GM19455 (cell line): Measurements from ENCODE around the gene TMEM54.

Source experiments
- ATAC-seq: cut with Tn5 transposase; IDR thresholded peaks from one replicate; pipeline ENCODE4 v1.9.1; 2021; ENCODE audit not compliant: unreplicated experiment

TMEM54 gene, protein sequence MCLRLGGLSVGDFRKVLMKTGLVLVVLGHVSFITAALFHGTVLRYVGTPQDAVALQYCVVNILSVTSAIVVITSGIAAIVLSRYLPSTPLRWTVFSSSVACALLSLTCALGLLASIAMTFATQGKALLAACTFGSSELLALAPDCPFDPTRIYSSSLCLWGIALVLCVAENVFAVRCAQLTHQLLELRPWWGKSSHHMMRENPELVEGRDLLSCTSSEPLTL

DNA sequence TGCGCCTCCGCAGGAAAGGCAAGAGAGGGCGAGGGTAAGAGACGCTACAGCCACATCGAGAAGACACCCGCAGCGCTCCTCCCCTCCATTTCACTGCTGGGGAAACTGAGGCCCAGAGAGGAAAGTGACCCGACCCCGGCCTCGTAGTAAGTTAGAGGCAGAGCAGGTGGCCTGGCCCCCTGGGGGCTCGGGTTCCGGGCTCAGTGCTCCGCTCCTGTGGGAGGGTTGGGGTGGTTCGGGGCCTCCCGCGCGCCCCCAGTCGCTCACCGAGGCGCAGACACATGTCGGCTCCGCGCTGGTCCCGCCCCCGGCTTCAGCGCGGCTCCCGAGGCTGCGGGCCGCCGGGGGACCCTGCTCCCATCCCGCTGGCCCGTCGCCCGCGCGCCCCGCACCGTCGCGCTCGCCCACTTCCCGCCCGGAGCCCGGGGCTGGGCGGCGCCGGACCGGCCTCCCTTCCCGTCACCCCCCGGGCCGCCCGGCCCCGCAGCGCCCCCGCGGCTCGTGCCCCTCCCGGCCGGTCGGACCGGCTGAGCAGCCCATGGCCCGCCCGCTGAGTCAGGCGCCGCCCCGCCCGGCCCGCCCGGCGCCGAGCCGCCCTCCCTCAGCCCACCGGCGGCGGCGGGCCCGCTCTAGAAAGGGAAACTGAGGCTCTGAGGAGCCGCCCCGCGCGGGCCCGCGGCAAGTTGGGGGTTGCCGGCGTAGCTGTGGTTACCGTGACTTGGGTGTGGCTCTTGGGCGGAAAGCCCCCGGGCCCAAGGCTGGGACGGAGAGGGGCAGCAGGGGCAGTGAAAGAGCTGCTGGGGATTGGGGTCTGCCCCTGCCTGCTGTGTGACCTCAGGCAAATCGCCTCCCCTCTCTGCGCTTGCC is at the start of gene TMEM54:
TSS of gene TMEM54 (minus strand) at position 434 of the 867 bp plus-strand sequence. CDS start at position 283, 151 bp downstream.
- no peak for ATAC-seq

DNA sequence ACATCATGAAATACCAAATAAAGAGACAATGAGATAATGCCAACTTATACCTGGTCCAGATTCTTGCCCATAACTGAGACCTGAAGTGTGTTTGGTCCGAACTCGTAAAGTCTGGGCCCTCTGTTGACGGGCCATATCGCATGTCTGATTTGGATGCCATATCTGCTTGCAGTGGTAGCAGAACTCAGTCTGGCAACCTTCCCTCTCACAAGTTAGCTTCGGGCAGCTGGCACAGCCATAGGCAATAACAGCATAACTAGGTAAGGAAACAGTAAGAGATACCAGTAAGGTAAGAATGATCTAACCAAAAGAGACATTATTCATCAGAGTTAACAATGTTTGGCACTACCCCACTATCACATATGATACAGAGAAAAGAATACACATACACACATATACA is 48.3 kb upstream of the TMEM54 start:
- ATAC-seq, result no peak

DNA sequence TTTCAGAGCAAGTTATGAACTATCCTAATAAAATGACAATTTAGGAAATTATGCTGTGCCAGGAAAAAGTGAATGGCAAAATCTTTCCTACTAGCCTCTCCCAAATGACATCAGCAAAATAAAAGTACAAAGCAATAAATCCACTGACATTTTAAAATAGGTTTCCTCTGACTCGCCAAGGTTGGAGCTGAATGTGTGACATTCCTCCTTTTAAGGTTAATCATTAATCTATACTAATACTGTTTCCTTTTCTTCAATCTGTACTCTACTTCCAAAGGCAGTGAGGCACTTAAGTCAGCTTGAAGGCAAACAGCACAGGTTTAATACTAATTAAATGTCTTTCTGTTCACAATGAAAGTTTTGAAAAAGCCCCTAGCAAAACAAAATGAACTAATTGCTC is 47.7 kb upstream of the TMEM54 start:
- ATAC-seq, result no peak

DNA sequence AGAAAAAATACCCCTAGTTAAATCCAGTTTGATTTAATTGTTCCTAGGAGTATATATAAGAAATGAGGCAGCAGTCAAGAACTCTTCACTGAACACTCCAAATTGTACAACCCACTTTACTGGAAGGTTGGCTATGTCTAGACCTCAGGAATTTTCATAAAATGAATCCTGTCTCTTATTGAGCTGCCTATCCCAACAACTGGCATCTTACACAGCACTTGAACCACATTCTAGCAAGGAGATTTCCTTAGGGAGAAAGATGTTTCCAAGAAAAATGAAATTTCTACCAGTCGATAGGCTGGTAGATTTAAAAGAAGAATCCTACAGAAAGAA is 47.2 kb upstream of the TMEM54 start:
- ATAC-seq, result no peak

DNA sequence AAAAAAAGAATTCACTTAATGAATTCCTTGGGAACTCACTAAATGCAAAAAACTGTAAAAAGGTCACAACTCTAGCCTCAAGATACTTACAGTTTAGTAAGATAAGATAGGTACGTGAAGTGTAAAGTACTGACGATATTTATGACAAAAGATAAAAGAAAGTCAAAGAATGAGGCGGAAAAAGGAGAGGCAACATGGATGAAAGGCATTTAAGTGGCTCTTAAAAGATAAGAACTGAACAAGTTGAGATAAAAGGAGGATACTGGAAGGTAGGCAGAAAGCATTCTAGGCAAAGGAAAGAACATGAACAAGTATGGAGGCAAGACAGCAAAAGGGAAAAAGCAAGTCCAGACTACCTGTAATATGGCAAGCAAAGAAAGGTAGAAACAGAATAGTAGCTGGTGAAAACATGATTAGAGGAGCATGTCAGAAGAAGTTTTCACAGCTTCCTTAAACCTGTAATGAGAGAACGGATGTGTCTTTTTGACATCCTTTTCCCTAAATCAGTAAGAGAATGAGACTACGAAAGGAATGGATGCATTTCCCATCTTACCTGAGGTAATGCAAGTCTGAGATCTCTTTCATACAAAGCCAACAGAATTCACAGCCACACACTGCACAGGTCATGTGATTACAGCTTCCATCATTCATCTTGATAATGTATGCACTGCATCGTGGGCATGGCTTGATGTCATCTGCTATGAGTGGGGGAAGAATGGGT is 46.6 kb upstream of the TMEM54 start:
- no peak for ATAC-seq

DNA sequence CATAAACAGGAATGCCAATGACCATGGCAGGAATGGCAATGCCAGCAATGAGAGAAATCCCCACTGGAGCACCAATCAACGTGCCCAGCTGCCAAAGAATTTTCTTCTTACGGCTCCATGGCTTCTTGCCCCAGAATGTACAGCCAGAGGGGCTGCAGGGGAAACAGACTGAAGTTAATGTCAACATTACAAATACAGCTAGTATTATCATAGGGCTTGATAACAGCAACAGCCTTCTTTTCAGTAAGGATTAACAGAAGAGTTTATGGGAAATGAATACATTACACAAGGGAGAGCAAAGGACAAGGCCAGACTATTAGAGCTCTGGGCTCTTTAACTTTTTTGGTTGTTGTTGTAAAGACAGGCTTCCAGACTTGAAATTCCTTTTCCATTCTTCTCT is 45.2 kb upstream of the TMEM54 start:
- no peak for ATAC-seq

DNA sequence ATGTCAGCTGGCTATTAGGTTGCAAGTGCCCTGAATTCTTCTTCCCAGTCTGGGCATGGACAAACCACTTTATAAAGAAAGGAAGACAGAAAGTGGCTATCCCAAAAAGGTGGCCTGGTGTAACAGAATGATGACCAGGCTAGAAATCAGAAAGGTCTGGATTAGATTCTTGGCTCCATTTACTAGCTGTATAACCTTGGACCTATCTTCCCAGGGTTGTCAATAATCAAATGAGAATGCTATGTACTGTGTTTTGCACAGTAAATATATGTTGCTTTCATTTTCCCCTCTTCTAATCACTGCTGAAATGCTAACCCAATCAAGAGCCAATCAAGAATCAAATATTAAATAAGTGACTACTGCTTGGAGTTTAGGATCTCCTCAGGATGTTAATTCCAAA is 43.0 kb upstream of the TMEM54 start:
- ATAC-seq, result no peak

DNA sequence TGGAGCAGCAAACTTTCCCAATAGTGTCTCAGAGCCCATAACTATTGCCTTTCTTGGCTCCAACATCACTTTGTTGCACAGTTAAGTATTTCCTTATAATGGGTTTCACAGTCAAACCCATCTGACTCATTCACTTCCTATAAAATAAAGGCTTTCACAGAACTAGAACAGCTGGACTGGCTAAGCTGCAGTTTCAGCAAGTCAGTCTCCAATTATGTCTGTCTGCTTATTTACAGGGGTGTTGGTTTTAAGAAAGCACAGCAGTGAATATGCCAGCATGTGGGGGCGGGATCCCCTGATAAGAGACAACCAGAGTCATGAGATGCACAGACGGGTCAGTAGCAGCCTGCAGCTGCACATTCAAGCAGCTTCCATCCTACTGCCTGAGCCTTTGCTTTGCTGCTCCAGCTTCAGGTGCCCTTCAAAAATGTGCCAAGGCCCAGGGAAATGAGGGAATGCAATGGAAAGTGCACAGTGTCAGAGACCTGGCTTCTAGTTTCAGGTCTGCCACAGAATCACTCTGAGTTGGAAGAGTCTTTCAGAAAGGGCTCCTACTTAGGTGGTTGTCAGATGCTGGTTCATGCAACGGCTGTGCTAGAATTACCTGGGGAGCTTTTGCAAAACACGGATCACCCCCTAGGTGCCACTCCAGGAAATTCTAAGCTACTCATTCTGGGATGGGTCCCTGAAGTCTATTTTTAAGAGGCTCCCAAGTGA is 38.6 kb upstream of the TMEM54 start:
- ATAC-seq, result no peak

DNA sequence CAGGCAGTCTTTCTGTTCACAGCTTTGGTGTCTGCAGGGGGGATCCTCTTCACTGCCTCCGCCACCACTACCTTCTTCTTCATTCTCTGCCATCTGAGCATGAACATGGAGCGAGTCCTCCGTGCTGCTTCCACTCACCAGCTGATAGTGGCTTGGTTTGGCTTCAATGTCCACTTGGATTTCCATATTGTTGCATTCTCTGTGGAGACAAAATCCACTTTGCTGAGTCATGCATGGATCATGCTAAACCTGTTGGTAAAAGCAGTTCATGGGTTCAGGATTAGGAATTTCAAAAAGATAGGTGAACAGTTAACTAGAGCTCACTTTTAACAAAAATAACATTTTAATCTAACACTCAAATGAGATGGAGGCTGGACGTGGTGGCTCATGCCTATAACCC is 35.9 kb upstream of the TMEM54 start:
- ATAC-seq, result no peak

DNA sequence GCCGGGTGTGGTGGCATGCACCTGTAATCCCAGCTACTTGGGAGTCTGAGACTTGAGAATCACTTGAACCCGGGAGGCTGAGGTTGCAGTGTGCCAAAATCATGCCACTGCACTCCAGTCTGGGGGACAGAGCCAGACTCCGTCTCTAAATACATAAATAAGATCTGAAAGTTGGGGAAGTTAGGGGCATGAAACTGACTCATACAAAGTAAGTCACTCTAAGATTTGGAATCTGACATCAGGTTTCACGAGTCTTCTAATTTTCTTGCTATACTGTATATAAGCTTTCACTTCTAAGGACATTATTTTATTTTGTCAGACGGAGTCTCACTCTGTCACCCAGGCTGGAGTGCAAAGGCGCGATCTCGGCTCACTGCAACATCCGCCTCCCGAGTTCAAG is 33.3 kb upstream of the TMEM54 start:
- ATAC-seq, result no peak

DNA sequence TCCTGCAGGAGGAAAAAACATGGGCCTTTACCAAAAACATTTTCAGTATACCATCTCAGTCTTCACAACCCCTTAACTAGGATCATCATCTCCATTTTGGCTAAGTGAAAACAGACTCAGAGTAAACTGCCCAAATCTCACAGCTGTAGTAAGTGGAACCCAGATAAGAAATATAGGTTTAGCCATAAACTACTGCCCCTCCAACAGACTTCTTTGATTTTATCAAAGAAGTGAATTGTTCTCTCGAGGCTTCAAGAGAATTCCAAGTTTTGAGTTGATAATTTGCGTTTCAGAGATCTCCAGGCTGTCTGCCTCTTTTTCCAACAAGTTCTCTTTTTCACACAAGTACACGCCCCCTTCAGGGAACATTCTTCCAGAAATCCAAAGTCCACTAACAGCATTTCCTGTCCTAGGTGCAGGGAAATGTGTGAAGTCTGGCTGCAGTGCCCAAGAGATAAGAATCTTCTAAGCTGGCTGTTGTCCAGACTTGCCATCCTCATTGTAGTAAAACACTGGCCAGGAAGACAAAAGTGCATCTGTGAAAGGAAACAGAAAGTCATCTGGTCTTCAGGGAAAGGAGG is 32.6 kb upstream of the TMEM54 start:
- ATAC-seq, result no peak

DNA sequence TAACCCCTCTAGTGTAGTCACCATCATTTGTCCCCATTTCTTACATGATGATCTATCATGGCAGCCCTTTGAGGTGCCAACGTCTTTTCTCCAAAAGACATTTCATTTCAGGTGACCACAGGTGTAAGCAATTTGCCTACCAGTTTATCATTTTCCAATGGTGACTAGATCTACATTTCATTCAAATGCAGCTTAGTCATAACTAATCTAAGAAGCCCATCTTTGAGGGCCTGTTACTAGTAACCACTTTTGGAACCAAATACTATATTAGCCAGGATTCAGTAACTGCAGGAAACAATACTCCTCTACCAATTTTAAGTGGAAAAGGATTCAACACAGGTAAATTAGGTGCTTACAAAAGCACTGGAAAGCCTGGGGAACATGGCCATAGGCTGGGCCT is 30.6 kb upstream of the TMEM54 start:
- ATAC-seq, result no peak

DNA sequence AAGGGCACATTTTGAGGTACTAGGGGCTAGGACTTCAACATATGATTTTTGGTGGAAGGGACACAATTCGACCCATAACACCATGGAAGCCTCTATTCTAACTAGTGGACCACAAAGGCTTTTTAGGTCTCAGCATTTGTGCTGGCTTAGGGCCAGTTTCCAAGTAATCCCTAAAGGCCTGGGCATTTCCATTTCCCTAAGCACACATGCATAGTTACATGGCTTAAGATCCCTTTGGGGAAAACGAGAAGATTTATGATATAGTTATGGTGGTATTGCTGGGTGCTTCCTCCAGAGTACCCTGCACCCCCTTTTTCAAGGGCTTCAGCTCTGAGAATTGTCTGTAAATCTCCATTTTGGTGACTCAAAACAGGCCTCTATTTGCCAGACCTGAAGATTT is 28.2 kb upstream of the TMEM54 start:
- no peak for ATAC-seq

DNA sequence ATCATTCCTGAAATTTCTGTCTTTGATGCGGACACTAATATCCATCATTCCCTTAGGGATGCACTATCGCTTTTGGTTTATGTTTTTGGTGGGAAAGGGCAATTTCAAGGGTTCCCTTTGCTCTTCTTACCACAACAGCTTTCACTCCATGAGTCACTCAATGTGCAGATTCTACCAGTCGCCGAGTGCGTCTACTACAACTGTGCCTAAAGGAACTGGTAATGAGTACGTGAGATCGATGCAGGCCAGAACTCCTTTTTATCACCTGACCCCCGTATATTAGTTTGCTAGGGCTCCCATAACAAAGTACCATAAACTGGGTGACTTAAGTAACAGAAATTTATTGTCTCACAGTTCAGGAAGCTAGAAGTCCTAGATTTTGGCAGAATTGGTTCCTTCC is 27.5 kb upstream of the TMEM54 start:
- ATAC-seq, result no peak

DNA sequence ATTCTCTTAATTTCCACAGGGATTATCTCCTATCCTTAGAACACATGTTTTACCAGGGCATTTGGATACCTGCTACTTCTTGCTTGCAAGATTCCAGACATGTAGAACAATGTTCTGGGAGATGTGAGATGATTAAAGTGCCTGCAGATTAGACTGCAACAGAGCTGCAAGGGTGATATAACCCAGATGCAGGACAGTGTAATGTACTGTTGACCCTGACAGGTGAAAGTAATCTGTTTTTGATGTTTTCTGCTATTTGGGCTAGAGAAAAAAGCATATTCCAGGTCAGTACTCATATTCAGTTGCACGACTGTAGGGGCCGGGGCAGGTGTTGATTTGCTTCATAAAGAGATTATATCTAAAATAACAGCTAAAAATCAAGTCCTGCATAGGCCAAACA is 27.1 kb upstream of the TMEM54 start:
- no peak for ATAC-seq

DNA sequence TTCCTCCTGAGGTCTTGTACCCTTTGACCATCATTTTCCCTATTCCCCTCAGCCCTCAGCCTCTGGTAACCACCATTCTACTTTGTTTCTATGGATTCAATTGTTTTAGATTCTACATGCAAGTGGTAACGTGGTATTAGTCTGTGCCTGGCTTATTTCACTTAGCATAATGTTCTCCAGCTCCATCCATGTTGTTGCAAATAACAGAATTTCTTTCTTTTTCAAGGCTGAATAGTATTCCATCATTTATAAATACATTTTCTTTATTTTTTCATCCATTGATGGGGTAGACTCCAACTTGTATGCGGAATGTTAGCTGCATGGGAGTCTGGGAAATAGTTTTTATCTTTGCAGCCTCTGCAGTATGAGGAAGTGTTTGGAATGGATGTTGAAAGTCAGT is 26.3 kb upstream of the TMEM54 start:
- no peak for ATAC-seq

DNA sequence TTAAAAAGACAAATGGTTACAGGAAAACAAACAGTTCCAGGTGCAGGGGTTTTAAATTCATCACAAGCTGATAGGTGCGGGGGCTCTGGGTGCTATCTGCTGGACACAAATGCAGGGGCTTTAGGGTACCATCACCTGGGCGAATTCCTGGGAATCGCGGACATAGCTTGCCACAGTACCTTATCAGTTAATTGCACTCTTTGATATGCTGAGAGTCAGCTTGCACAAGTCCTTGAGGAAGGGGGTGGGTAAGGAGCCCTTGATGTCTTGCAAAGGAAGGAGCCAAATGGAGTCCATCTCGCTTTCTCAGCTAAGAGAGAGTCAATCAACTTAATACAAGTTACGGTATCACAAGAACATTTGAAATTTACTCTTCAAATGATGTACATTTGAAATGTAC is 25.4 kb upstream of the TMEM54 start:
- ATAC-seq, result no peak

DNA sequence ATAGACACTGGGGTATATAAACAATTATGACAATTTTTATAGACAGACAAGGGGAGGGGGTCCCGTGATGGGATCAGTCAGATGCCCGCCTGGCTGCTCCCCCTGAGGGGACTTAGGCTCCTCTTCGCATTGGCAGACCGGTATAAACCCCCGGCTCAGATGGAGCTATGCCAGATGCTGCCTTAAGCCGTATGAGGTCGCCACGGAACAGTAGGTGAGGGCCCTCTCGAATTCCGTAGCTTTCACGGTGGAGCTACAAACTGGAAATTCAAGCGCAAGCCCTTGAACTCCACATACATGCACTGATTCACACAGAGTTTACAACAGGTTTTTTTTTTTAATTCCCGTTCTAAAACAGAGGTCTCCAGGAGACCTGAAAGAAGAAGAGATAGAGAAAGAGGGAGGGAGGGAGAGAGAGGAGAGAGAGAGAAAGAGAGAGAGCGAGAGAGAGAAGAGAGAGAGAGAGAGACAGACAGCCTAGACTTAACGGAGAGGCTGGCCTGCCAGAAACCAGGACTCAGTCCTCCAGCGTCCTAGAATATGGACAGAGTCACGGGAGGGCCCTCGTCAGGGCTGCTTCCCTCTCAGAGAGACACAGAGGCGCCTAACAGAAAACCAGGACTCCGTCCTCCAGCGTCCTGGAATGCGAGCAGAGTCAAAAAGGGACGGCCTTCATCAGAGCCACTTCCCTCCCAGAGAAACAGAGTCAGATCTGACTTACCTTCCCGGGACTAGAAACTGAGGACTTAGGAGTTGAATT is 24.4 kb upstream of the TMEM54 start:
- no peak for ATAC-seq

DNA sequence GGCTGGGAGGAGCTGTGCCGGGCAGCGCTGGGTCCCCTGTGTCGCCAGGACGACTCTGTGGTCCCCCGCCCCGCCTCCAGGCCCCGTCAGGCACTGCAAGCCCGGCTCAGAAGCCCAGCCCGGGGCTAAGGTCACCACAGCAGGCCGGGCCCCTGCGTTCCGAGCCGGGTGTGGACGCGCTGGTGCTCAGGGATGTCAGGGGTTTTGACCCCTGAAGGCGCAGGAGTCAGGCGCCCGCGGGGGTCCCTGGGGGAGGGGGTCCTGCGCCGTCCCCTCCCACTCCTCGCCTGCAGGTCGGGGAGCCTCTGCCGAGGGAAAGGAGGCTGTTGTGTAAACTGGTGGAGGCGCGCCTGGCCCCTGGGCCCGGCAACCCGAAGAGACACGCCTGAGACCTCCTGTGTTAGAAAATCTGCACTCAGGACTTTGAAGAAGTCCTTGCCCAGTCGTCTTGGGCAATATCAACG is 23.7 kb upstream of the TMEM54 start:
- no peak for ATAC-seq

DNA sequence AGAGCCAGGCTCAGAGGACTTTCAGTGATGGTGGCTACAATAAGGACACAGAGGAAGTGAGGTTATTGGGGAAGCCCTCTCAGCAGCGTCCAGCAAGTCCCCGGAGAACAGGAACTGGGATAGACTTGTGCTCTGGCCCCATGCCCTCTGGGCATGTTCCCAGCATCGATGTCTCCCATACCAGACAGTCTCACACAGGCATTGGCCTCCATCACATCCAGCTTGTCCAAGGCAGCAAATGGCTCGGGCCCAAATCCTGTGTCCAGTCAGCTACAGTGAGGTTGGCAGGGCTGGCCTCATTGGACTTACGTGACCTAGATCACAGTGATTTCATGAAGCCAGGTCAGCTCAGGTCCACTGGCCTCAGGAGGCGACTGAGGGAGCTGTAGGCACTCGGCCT is 19.6 kb upstream of the TMEM54 start:
- ATAC-seq, result no peak
